ENCODE data around the gene IRF2BPL. TPM values are rescaled to one million over a fixed set of nuclear protein-coding genes. Genes with fewer than 3 reads are reported as not detected.
A peak's percentile ranks its signal among the peaks of the same experiment; 100 is the strongest.

The IRF2BPL gene
- total and polyA plus RNA-seq, 2 of the 8 experiments (the other 6 are each of a cell fraction or from before 2014, with no cell fraction given), result 18.8 to 57.0 TPM

DNA sequence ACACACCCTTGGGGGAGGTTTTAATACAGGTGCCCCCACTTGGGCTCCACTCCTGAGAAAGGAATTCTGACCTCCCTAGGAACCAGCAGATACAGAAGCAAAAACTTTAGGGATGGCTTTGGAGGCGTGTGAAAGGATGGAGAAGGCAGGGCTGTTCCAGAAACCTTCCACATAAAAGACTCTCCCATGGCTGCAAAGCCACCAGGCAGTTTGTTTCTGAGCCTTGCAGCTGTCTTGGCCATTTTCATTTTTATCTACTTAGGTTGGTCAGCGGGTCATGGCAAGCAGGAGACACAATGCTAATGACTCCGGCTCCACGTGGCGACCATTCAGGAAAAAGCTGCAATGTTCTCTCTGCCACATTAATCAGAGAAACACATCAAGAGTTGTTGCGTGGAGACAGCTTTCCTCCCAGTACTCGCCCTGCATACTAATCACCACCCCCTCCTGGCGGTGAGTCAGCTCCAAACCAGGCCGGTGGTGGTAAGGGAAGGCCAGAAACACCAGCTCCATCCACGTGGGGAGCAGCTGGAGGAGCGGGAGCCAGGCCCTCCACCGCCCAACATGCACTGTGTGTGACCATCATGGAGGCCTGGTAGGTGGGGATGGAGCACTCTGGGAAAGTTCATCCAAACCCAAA, 30.9 kb upstream of the IRF2BPL start (continued):
- TF ChIP-seq CHD2 (IDR thresholded peaks at IDR 0.05; ENCODE audit: low read length) (0 out of 2 replicates have a peak, but pooled peaks have one; percentile 39), POU5F1 (IDR thresholded peaks at IDR 0.05; ENCODE audit: low read depth, low read length) (no peak), EZH2 (IDR thresholded peaks at IDR 0.05; ENCODE audit: low read depth, low read length, severe bottlenecking) (no peak), CEBPB (IDR thresholded peaks at IDR 0.05; ENCODE audit: low read depth, low read length) (no peak), SP1 (IDR thresholded peaks at IDR 0.05; ENCODE audit: low read depth, low read length) (no peak), TCF12 (IDR thresholded peaks at IDR 0.05; ENCODE audit: low read depth, low read length) (no peak), MAFK (IDR thresholded peaks at IDR 0.05; ENCODE audit: low read depth, low read length) (peak; percentile 52; the same call in 1 of the 2 replicates), ZNF274 (IDR thresholded peaks at IDR 0.05; ENCODE audit: borderline replicate concordance, extremely low read depth, low read length) (no peak), SIN3A (conservative IDR thresholded peaks at IDR 0.05 in 1 of 2, IDR thresholded peaks at IDR 0.05 in 1 of 2; ENCODE audit: low read depth in 1 of 2, low read length in 2 of 2) (peak in 1 of 2 experiments; percentile 59; a peak in 1 of 4 replicates), GTF2F1 (IDR thresholded peaks at IDR 0.05; ENCODE audit: borderline replicate concordance, low read depth, low read length) (no peak), JUND (IDR thresholded peaks at IDR 0.05; ENCODE audit: low read length) (peak; percentile 82), SIX5 (IDR thresholded peaks at IDR 0.05; ENCODE audit: low read depth, low read length) (no peak), JUN (IDR thresholded peaks at IDR 0.05; ENCODE audit: low read depth, low read length) (0 out of 2 replicates have a peak, but pooled peaks have one; percentile 10), RAD21 (IDR thresholded peaks at IDR 0.05 in 1 of 2, conservative IDR thresholded peaks at IDR 0.05 in 1 of 2; ENCODE audit: low read depth in 2 of 2, low read length in 2 of 2) (peak; percentile 47 to 56; a peak in 3 of 4 replicates)
- TF ChIP-seq, protein P1, sequence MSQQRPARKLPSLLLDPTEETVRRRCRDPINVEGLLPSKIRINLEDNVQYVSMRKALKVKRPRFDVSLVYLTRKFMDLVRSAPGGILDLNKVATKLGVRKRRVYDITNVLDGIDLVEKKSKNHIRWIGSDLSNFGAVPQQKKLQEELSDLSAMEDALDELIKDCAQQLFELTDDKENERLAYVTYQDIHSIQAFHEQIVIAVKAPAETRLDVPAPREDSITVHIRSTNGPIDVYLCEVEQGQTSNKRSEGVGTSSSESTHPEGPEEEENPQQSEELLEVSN (IDR thresholded peaks at IDR 0.05), result peak; percentile 87
- TF ChIP-seq, protein P2, sequence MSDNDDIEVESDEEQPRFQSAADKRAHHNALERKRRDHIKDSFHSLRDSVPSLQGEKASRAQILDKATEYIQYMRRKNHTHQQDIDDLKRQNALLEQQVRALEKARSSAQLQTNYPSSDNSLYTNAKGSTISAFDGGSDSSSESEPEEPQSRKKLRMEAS (IDR thresholded peaks at IDR 0.05), result peak; percentile 97
